HL-60 (cell line): ENCODE measurements around the gene USP40.

Experiments used
- REST ChIP-seq: IDR thresholded peaks from 2 replicates; pipeline ENCODE4 v1.6.1; 2012; ENCODE audit warnings: low read depth; ENCODE audit not compliant: insufficient replicate concordance
- TF ChIP-seq, protein P1 (sequence below): IDR thresholded peaks from one replicate; pipeline ENCODE4 v1.5.1; 2011; ENCODE audit warnings: low read length, control low read depth, inconsistent platforms; ENCODE audit not compliant: insufficient read depth

DNA sequence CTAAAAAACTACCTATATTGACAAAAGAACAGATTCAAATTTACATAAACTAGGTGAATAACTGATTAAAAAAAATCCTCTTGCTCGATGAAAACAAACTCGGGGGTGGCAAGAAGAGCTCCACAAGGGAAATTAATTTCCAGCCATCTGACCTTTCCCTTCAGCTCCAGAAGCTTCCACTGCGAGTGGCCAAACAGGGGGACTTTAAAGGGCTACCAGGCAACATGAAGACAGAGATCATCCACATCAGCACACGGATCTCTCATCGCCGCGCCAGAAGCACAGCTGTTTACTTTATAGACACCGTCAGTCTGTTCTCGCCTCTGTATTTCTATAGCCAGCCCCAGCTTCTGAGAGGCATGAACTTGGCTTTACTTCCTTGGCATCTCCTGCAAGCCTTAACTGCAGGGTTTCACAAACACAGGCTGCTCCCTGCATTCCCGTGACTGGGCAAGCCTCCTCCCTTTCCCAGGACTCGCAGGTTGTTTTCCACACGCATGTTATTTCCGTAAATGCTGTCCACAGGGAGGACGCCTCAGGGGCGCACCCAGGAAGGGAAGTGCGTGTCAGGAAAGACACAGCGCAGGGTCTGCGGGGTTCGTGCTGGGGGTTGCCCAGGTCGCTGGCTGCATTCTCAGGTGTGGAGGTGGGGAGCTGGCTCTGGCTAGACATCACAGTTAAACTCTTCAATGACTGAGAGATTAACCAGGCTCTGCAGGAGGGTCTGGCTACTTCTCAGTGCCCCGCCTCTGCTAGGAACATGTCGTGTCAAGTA is 85.0 kb downstream of the USP40 start:
- TF ChIP-seq, protein P1, sequence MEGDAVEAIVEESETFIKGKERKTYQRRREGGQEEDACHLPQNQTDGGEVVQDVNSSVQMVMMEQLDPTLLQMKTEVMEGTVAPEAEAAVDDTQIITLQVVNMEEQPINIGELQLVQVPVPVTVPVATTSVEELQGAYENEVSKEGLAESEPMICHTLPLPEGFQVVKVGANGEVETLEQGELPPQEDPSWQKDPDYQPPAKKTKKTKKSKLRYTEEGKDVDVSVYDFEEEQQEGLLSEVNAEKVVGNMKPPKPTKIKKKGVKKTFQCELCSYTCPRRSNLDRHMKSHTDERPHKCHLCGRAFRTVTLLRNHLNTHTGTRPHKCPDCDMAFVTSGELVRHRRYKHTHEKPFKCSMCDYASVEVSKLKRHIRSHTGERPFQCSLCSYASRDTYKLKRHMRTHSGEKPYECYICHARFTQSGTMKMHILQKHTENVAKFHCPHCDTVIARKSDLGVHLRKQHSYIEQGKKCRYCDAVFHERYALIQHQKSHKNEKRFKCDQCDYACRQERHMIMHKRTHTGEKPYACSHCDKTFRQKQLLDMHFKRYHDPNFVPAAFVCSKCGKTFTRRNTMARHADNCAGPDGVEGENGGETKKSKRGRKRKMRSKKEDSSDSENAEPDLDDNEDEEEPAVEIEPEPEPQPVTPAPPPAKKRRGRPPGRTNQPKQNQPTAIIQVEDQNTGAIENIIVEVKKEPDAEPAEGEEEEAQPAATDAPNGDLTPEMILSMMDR: no peak
- TF ChIP-seq REST: no peak
